OCI-LY1 (cell line): Measurements from ENCODE around the gene PCDHA2.
"Not testable (repeated sequence)": the region's sequence is repeated elsewhere in the genome, so short reads cannot be mapped to it uniquely, and the experiment has no call there.

Source experiments
- H2AFZ ChIP-seq: fragments of 200-600 bp; sonication (generic), shearing (Covaris generic); 2 replicates; pipeline ENCODE4 v1.6.0; 2014; ENCODE audit warnings: antibody characterized with exemption, mild to moderate bottlenecking, low read length
- H3F3A ChIP-seq: fragments of 200-600 bp; sonication (generic), shearing (Covaris generic); 2 replicates; pipeline ENCODE4 v1.6.0; 2014; ENCODE audit warnings: mild to moderate bottlenecking, antibody characterized with exemption, low read length, moderate library complexity; ENCODE audit not compliant: insufficient read depth
- H3K27ac ChIP-seq: fragments of 200-600 bp; sonication (generic); 2 replicates; pipeline ENCODE4 v1.5.1; 2014; ENCODE audit warnings: low read length, mixed run types, mild to moderate bottlenecking, low read depth; ENCODE audit not compliant: poor library complexity, severe bottlenecking
- H3K27me3 ChIP-seq: fragments of 200-600 bp; sonication (generic); 2 replicates; pipeline ENCODE4 v1.6.0; 2014; ENCODE audit warnings: antibody characterized with exemption, mild to moderate bottlenecking, low read length, moderate library complexity; ENCODE audit not compliant: insufficient read depth
- H3K36me3 ChIP-seq: fragments of 200-600 bp; sonication (generic); 2 replicates; pipeline ENCODE4 v1.6.1; 2014; ENCODE audit warnings: mild to moderate bottlenecking, antibody characterized with exemption, low read length, moderate library complexity, mixed read lengths; ENCODE audit not compliant: insufficient read depth
- H3K4me1 ChIP-seq: fragments of 200-600 bp; sonication (generic); 2 replicates; pipeline ENCODE4 v1.5.1; 2014; ENCODE audit warnings: mild to moderate bottlenecking, low read length, moderate library complexity; ENCODE audit not compliant: insufficient read depth, severe bottlenecking
- H3K4me2 ChIP-seq: fragments of 200-600 bp; sonication (generic), shearing (Covaris generic); 2 replicates; pipeline ENCODE4 v1.6.1; 2014; ENCODE audit warnings: low read length
- H3K4me3 ChIP-seq: fragments of 200-600 bp; sonication (generic); 2 replicates; pipeline ENCODE4 v1.5.1; 2014; ENCODE audit warnings: low read length, low read depth, mild to moderate bottlenecking, mixed read lengths; ENCODE audit not compliant: poor library complexity, severe bottlenecking
- H3K79me2 ChIP-seq: fragments of 200-600 bp; shearing (Covaris generic); 2 replicates; pipeline ENCODE4 v1.6.1; 2016; ENCODE audit warnings: mixed run types, low read length, mixed read lengths; ENCODE audit not compliant: insufficient read depth
- H3K9ac ChIP-seq: fragments of 200-600 bp; sonication (generic), shearing (Covaris generic); 2 replicates; pipeline ENCODE4 v1.6.1; 2014; ENCODE audit warnings: mild to moderate bottlenecking, low read length, mixed read lengths
- H3K9me2 ChIP-seq: fragments of 200-600 bp; sonication (generic), shearing (Covaris generic); 2 replicates; pipeline ENCODE4 v1.6.1; 2014; ENCODE audit warnings: low read depth, mild to moderate bottlenecking, low read length, mixed read lengths
- H3K9me3 ChIP-seq: fragments of 200-600 bp; shearing (Covaris generic); 2 replicates; pipeline ENCODE4 v1.6.1; 2014; ENCODE audit warnings: low read length, mixed read lengths
- H4K20me1 ChIP-seq: fragments of 200-600 bp; sonication (generic), shearing (Covaris generic); 2 replicates; pipeline ENCODE4 v1.6.0; 2016; ENCODE audit warnings: mild to moderate bottlenecking, low read length; ENCODE audit not compliant: insufficient read depth
- EZH2 ChIP-seq: fragments of 200-600 bp; sonication (generic), shearing (Covaris generic); IDR thresholded peaks from 2 replicates; pipeline ENCODE4 v1.8.0; 2017; ENCODE audit warnings: borderline replicate concordance, mixed run types, mild to moderate bottlenecking, antibody characterized with exemption, low read length, moderate library complexity, mixed read lengths
- TF ChIP-seq, protein P1 (sequence below): fragments of 200-600 bp; sonication (generic), shearing (Covaris generic); IDR thresholded peaks from 2 replicates; pipeline ENCODE4 v1.5.1; 2017; ENCODE audit warnings: mild to moderate bottlenecking, antibody characterized with exemption, low read length, moderate library complexity, mixed read lengths

Gene PCDHA2

GRCh38 chr5:140767444-140767843 is 27.2 kb upstream of the PCDHA2 start:
- Histone ChIP-seq H3K9ac (no peak overlapping the region), H3K9me3 (peaks cover 60% of the 10 kb centered on the region), H3F3A (no peaks in the 10 kb centered on the region), H3K36me3 (no peaks in the 10 kb centered on the region), H3K79me2 (no peaks in the 10 kb centered on the region), H3K27ac (no peak overlapping the region), H3K4me1 (no peaks in the 10 kb centered on the region), H3K4me2 (no peak overlapping the region), H4K20me1 (no peaks in the 10 kb centered on the region), H2AFZ (no peak overlapping the region), H3K4me3 (no peak overlapping the region), H3K9me2 (no peaks in the 10 kb centered on the region), H3K27me3 (no peaks in the 10 kb centered on the region)
- no peak for TF ChIP-seq EZH2
- TF ChIP-seq, protein P1, sequence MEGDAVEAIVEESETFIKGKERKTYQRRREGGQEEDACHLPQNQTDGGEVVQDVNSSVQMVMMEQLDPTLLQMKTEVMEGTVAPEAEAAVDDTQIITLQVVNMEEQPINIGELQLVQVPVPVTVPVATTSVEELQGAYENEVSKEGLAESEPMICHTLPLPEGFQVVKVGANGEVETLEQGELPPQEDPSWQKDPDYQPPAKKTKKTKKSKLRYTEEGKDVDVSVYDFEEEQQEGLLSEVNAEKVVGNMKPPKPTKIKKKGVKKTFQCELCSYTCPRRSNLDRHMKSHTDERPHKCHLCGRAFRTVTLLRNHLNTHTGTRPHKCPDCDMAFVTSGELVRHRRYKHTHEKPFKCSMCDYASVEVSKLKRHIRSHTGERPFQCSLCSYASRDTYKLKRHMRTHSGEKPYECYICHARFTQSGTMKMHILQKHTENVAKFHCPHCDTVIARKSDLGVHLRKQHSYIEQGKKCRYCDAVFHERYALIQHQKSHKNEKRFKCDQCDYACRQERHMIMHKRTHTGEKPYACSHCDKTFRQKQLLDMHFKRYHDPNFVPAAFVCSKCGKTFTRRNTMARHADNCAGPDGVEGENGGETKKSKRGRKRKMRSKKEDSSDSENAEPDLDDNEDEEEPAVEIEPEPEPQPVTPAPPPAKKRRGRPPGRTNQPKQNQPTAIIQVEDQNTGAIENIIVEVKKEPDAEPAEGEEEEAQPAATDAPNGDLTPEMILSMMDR: no peak

DNA sequence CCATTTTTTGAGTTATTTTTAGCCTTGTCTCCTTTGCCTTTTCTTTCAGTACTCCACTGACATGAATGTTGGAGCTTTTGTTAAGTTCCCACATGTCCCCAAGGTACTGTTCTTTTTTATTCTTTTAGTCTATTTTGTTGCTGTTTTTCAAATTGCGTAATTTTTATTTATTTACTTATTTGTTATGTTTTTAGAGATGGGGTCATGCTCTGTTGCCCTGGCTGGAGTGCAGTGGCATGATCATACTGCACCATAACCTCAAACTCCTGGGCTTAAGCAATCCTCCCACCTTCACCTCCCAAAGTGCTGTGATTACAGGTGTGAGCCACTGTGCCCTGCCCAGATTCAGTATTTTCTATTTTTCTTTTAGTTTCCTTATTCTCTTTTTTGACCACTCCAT is 14.1 kb upstream of the PCDHA2 start:
- Histone ChIP-seq H3K9ac (no peak overlapping the region), H3K9me2 (no peaks in the 10 kb centered on the region), H3K4me2 (no peak overlapping the region), H3K4me1 (no peaks in the 10 kb centered on the region), H3F3A (no peaks in the 10 kb centered on the region), H3K36me3 (no peaks in the 10 kb centered on the region), H2AFZ (no peak overlapping the region), H3K27ac (no peak overlapping the region), H4K20me1 (no peaks in the 10 kb centered on the region), H3K27me3 (no peaks in the 10 kb centered on the region), H3K79me2 (no peaks in the 10 kb centered on the region), H3K9me3 (peaks cover 3% of the 10 kb centered on the region; the same call in 1 of the 2 replicates), H3K4me3 (no peak overlapping the region)
- TF ChIP-seq, protein P1: no peak

- Histone ChIP-seq H2AFZ (no peak within 1 kb of the TSS), H3K9me2 (no peaks in the 10 kb centered on the region), H3K36me3 (no peaks in the 10 kb centered on the region), H3K4me2 (no peak within 1 kb of the TSS), H3F3A (no peaks in the 10 kb centered on the region), H4K20me1 (no peaks in the 10 kb centered on the region), H3K4me1 (no peaks in the 10 kb centered on the region), H3K27ac (no peak within 1 kb of the TSS), H3K79me2 (no peaks in the 10 kb centered on the region), H3K4me3 (no peak within 1 kb of the TSS), H3K27me3 (no peaks in the 10 kb centered on the region), H3K9ac (no peak within 1 kb of the TSS), H3K9me3 (no peaks in the 10 kb centered on the region; the same call in none of the 2 replicates)
- no peak for TF ChIP-seq EZH2
- TF ChIP-seq, protein P1: peak; percentile 25; the same call in 1 of the 2 replicates
Observed at GRCh38 chr5:140785905-140786686, 8.6 kb upstream of the PCDHA2 start, which contains the start of gene PCDHA1. TSS of gene PCDHA1 (plus strand) at chr5:140786140.

- not testable (repeated sequence) for H3K79me2 ChIP-seq, H3K9ac ChIP-seq, H3K27ac ChIP-seq, H4K20me1 ChIP-seq, H3K9me2 ChIP-seq, H3K4me1 ChIP-seq, H3K27me3 ChIP-seq, H3K9me3 ChIP-seq, H3K4me3 ChIP-seq, H3F3A ChIP-seq, H2AFZ ChIP-seq, H3K4me2 ChIP-seq, H3K36me3 ChIP-seq
Observed at GRCh38 chr5:140787422-140787821, 7.2 kb upstream of the PCDHA2 start.

DNA sequence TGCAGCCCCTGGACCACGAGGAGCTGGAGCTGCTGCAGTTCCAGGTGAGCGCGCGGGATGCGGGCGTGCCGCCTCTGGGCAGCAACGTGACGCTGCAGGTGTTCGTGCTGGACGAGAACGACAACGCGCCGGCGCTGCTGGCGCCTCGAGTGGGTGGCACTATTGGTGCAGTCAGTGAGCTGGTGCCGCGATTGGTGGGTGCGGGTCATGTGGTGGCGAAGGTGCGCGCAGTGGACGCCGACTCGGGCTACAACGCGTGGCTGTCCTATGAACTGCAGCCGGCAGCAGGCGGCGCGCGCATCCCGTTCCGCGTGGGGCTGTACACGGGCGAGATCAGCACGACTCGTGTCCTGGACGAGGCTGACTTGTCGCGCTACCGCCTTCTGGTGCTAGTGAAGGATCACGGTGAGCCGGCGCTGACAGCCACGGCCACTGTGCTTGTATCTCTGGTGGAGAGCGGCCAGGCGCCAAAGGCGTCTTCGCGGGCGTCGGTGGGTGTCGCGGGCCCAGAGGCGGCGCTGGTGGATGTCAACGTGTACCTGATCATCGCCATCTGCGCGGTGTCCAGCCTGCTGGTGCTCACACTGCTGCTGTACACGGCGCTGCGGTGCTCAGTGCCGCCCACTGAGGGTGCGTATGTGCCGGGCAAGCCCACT is 6.7 kb upstream of the PCDHA2 start:
- not testable (repeated sequence) for H2AFZ ChIP-seq, H3K27me3 ChIP-seq, H3K9ac ChIP-seq, H3K27ac ChIP-seq, H3K9me3 ChIP-seq, H3K4me3 ChIP-seq, H3K4me2 ChIP-seq, H3F3A ChIP-seq, H4K20me1 ChIP-seq, H3K36me3 ChIP-seq, H3K79me2 ChIP-seq, H3K4me1 ChIP-seq, H3K9me2 ChIP-seq
